Aorta (tissue), 5 donors: ENCODE results near the gene USP37. TPM values are rescaled to one million over a fixed set of nuclear protein-coding genes. Genes with fewer than 3 reads are reported as not detected.
A peak's percentile ranks its signal among the peaks of the same experiment; 100 is the strongest.

ENCODE experiments used
- ATAC-seq: fragments of 200-7000 bp; cut with Tn5 transposase; one replicate; pipeline ENCODE4 v1.9.1; 2022; ENCODE audit warnings: moderate library complexity; ENCODE audit not compliant: low FRiP score
- DNase-seq, 2 donors: peaks; one replicate each; pipeline ENCODE4 v3.0.0-alpha.2; 2020
- H3K27ac ChIP-seq, 2 donors: one replicate each; pipeline ENCODE4 v1.5.1; 2013; ENCODE audit warnings: low read length in 2 of 2, mild to moderate bottlenecking in 2 of 2, moderate library complexity in 2 of 2, control low read depth in 1 of 2, inconsistent platforms in 1 of 2, low read depth in 1 of 2
- H3K27me3 ChIP-seq, 2 donors: one replicate each; pipeline ENCODE4 v1.6.1; 2013; ENCODE audit warnings: control low read depth in 1 of 2, low read length in 1 of 2, mild to moderate bottlenecking in 1 of 2, moderate library complexity in 1 of 2; ENCODE audit not compliant: insufficient read depth in 2 of 2, control insufficient read depth in 1 of 2
- H3K36me3 ChIP-seq, 2 donors: one replicate each; pipeline ENCODE4 v1.6.1; 2013; ENCODE audit warnings: control low read depth in 1 of 2, low read length in 1 of 2, mild to moderate bottlenecking in 1 of 2; ENCODE audit not compliant: insufficient read depth in 2 of 2, control insufficient read depth in 1 of 2
- H3K4me1 ChIP-seq, 2 donors: one replicate each; pipeline ENCODE4 v1.6.1; 2013; ENCODE audit warnings: low read length in 2 of 2, control low read depth in 1 of 2, mild to moderate bottlenecking in 1 of 2, moderate library complexity in 1 of 2; ENCODE audit not compliant: insufficient read depth in 2 of 2, control insufficient read depth in 1 of 2
- H3K4me3 ChIP-seq, 2 donors: one replicate each; pipeline ENCODE4 v1.5.1; 2013; ENCODE audit warnings: low read length in 2 of 2, control low read depth in 1 of 2, mild to moderate bottlenecking in 1 of 2
- H3K9me3 ChIP-seq: one replicate; pipeline ENCODE4 v1.6.1; 2013; ENCODE audit warnings: mild to moderate bottlenecking, low read length; ENCODE audit not compliant: control insufficient read depth
- WGBS, 2 donors: extraction: QIAGEN DNeasy Blood & Tissue Kit; methylation state at CpG; one replicate each; pipeline ENCODE4 v1.1.7; 2013; 5-methylcytosine and 5-hydroxymethylcytosine counted together
- intact Hi-C, 2 donors: fragments of 100-400 bp; cut with DNase I; formaldehyde crosslinking; loops; one replicate each; pipeline versions ENCODE4 v1.14.2 to v1.15.0; 2022
- long read RNA-seq, 2 donors: library from polyadenylated mRNA; unstranded; transcript quantifications; one replicate each; pipeline ENCODE4 v2.0.0, GENCODE V29; 2020 to 2021
- polyA plus RNA-seq, 2 donors: library from polyadenylated mRNA; stranded (reverse); fragments of 200-250 nt; gene quantifications; one replicate each; pipeline ENCODE4 v1.2.3, GENCODE V29; 2013
- total RNA-seq, 2 donors: library from RNA; stranded (reverse); fragmentation: NEBNext Ultra II Directional; extraction: Animal tissue kit (Norgen Biotek cat#: 25700); gene quantifications; one replicate each; pipeline ENCODE4 v1.2.1, GENCODE V29; 2021
- donor health status: healthy with polysubstance abuse.
- donor health status: Bipolar disorder and iron deficiency.
- donor health status: DM: no; HTN: no; CAD: no.
- donor health status: DM: no; HTN: no; CAD: no.
- donor health status: DM: yes; HTN: yes; CAD: no.

USP37 gene, protein sequence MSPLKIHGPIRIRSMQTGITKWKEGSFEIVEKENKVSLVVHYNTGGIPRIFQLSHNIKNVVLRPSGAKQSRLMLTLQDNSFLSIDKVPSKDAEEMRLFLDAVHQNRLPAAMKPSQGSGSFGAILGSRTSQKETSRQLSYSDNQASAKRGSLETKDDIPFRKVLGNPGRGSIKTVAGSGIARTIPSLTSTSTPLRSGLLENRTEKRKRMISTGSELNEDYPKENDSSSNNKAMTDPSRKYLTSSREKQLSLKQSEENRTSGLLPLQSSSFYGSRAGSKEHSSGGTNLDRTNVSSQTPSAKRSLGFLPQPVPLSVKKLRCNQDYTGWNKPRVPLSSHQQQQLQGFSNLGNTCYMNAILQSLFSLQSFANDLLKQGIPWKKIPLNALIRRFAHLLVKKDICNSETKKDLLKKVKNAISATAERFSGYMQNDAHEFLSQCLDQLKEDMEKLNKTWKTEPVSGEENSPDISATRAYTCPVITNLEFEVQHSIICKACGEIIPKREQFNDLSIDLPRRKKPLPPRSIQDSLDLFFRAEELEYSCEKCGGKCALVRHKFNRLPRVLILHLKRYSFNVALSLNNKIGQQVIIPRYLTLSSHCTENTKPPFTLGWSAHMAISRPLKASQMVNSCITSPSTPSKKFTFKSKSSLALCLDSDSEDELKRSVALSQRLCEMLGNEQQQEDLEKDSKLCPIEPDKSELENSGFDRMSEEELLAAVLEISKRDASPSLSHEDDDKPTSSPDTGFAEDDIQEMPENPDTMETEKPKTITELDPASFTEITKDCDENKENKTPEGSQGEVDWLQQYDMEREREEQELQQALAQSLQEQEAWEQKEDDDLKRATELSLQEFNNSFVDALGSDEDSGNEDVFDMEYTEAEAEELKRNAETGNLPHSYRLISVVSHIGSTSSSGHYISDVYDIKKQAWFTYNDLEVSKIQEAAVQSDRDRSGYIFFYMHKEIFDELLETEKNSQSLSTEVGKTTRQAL
- total RNA-seq (10 to 100 TPM; 13.6 to 22.2 TPM), polyA plus RNA-seq (1 to 10 TPM; 1.5 to 2.0 TPM)
- long read RNA-seq, donor 1, partial matches to known transcripts, result 3 of 16 reads
- long read RNA-seq, donor 1, other reads (novel, unspliced or antisense), result 13 of 16 reads
- long read RNA-seq, donor 2, full-length matches to known transcripts, result 2 of 8 reads
- long read RNA-seq, donor 2, partial matches to known transcripts, result 1 of 8 reads
- long read RNA-seq, donor 2, other reads (novel, unspliced or antisense), result 5 of 8 reads

DNA sequence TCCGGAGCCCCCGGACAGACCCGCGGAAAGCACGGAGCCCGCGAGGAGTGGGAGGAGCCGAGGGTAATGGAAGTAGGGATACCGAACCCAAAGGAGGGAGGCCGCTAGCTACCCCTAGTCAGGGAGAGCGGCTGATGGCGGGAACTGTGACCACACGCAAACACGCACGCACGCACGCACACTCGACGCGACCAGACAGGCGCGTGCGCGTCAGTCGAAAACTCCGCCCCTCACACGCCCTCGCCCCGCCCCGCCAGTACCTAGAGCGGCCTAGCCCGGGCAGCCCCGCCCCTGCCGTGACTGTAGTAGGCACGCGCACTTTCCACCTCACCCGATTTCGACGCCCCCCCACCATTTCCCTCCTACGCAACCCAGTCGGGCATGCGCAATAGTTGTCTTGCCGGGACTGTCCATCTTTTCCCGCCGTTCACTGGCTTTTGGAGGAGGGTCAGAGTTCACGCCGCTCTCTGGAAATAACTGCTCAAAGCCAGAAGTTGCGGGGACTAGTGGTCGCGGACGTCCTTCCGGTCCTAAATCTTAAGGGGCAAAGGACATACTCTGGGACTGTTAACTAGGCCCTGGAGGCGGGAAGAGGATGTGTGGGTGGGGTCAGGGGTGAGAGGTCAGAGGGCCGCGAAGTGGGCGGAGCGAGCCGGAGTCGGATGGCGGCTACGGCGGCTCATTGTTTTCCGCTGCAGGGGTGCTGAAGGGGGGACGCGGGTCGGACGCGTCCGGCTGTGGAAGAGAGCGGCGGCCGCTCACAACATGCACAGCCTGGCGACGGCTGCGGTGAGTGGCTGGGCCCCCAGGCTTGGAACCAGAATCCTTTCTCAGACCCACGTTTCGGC, at the start of gene USP37, which contains the start of gene CNOT9:
Gene USP37 (minus strand): TSS at position 162 of the 848 bp plus-strand sequence. CDS start 9,698 bp downstream, outside the sequence.
Gene CNOT9 (plus strand): TSS at position 650 of the 848 bp plus-strand sequence. CDS start 116 bp downstream, at position 766.
- DNase-seq (peak; percentile 100), ATAC-seq (peak; percentile 100)
- Histone ChIP-seq H3K27ac (peak within 1 kb of the TSS; percentile 2 to 82), H3K4me1 (no peaks in the 10 kb centered on the region), H3K27me3 (no peaks in the 10 kb centered on the region), H3K36me3 (no peaks in the 10 kb centered on the region), H3K4me3 (peak within 1 kb of the TSS; percentile 63 to 80), H3K9me3 (no peaks in the 10 kb centered on the region)
- 0 to 1% methylated on average over 77 of the region's 77 CpGs for whole genome bisulfite sequencing, 2 donors
- intact Hi-C loops, result loop anchor here in 1 of 2 donors (2.0 to 10.0 kb wide), 2 partner anchors 162 to 304 kb away; partner anchors contain the start of gene GPBAR1

- H3K27ac ChIP-seq, result no peak overlapping the region
- no peak for ATAC-seq
- no peaks in the 10 kb centered on the region for H3K9me3 ChIP-seq
- H3K27me3 ChIP-seq, result no peaks in the 10 kb centered on the region
- WGBS, 2 donors, result 73 to 75% methylated on average over 6 of the region's 6 CpGs
- no peak for DNase-seq
- H3K4me3 ChIP-seq, result no peak overlapping the region
- no peaks in the 10 kb centered on the region for H3K36me3 ChIP-seq
- H3K4me1 ChIP-seq, result no peaks in the 10 kb centered on the region
- intact Hi-C loops, result no loop called here
These were observed 47.7 kb upstream of the USP37 start for GRCh38 chr2:218615868-218616315.

DNA sequence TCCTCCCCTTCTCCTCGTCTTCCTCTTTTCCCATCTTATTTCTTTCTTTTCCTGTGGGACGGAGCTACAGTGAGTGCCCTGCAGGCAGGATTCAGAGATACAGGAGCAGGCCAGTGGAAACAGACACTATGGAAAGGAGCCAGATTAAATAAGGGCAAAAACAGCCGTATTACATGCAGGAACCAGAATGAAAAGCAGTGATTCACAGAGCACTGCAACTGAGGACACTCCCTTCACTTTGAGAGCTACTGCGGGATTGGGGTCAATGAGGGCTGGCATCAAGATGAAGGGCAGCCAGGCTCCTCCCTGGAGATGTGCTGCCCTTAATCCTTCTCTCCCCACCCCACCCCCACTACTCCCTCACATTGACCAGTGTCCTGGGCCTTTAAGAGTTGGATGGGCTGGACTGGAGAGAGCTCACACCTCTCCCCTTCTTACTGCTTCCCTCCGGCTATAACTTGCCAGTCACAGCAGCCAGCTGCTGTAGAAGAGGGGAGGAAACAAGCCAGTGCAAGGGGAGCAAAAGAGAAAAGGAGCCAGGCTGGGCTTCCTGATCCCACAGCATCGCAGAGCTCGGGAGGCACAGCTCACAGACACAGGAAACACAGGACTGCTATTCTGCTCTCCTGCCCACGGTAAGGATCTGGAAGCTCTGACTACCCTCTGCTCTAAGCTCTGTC, 39.4 kb upstream of the USP37 start, which contains the start of gene PLCD4:
Gene PLCD4 (plus strand): TSS at position 464 of the 680 bp plus-strand sequence. CDS start 7,841 bp downstream, outside the sequence.
- H3K9me3 ChIP-seq, result no peaks in the 10 kb centered on the region
- H3K4me1 ChIP-seq, result no peaks in the 10 kb centered on the region
- H3K27me3 ChIP-seq, result no peaks in the 10 kb centered on the region
- no peaks in the 10 kb centered on the region for H3K36me3 ChIP-seq
- ATAC-seq (peak; percentile 63), DNase-seq (peak in 1 of 2 donors; percentile 51)
- WGBS, 2 donors, result 2 to 4% methylated on average over 8 of the region's 8 CpGs
- H3K4me3 ChIP-seq, result no peak within 1 kb of the TSS
- H3K27ac ChIP-seq, result peak within 1 kb of the TSS in 1 of 2 donors; percentile 19
- intact Hi-C loops, result no loop called here

- H3K36me3 ChIP-seq, result no peaks in the 10 kb centered on the region
- WGBS, 2 donors, result 79 to 82% methylated on average over 2 of the region's 2 CpGs
- no peaks in the 10 kb centered on the region for H3K9me3 ChIP-seq
- no peak overlapping the region for H3K27ac ChIP-seq
- no peaks in the 10 kb centered on the region for H3K4me1 ChIP-seq
- intact Hi-C loops, result no loop called here
- DNase-seq (no peak), ATAC-seq (no peak)
- no peaks in the 10 kb centered on the region for H3K27me3 ChIP-seq
- no peak overlapping the region for H3K4me3 ChIP-seq
These were observed 37.3 kb upstream of the USP37 start for GRCh38 chr2:218605432-218605831.

DNA sequence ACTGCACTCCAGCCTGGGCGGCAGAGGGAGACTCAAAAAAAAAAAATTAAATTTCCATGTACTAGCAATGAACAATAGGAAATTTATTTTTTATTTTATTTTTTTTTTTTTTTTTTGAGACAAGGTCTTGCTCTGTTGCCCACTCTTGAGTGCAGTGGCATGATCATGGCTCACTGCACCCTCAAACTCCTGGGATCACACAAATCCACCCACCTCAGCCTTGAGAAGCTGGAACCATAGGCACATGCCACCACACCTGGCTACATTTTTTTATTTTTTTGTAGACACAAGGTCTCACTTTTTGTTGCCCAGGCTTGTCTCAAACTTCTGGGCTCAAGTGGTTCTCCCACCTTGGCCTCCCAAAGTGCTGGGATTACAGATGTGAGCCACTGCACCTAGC, 17.4 kb upstream of the USP37 start:
- no peaks in the 10 kb centered on the region for H3K27me3 ChIP-seq
- no peak overlapping the region for H3K4me3 ChIP-seq
- H3K4me1 ChIP-seq, result no peaks in the 10 kb centered on the region
- no peak for DNase-seq
- no peak for ATAC-seq
- WGBS, 2 donors, result 97 to 100% methylated on average over 1 of the region's 1 CpG
- no peak overlapping the region for H3K27ac ChIP-seq
- intact Hi-C loops, result no loop called here
- H3K9me3 ChIP-seq, result no peaks in the 10 kb centered on the region
- peaks cover 4 to 7% of the 10 kb centered on the region in 2 donors for H3K36me3 ChIP-seq

DNA sequence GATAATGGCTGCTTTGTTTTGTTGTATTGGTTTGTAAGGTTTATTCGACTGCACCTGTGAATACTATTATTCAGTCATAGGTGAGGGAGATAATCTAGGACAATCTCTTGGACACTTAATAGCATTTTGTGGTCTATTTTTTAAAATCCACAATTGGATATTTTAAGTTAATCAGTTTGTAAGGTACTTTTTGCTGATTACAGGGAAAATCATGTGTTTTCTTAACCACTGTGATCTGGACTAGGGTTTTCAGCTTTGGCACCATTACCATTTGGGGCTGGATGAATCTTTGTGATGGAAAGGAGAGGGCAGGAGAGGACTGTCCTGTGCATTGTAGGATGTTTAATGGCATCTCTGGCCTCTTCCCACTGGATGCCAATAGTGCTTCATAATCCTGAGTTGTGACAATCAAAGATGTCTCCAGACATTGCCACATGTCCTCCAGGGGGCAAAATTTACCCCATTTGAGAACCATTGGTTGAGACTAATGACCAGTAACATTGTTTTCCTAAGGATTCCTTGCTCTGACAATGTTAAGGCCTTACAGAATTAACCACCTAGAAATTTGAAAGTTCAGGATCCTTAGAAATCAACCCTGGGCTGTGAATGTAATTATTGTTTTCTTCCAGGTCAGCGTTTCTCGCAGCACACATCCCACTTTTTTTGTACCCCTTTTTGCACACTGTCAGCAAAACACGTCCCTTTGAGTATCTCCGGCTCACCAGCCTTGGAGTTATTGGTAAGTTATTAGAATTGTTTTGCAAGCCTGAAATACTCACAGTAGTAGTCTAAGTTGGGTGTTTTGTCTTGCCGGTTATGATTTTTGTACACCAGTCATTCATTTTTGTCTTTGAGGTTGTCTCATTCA, 16.1 kb upstream of the USP37 start:
- intact Hi-C loops, result no loop called here
- ATAC-seq, result no peak

GRCh38 chr2:218582076-218582475, 13.9 kb upstream of the USP37 start:
- intact Hi-C loops, result no loop called here
- Histone ChIP-seq H3K4me1 (no peaks in the 10 kb centered on the region), H3K27me3 (no peaks in the 10 kb centered on the region), H3K9me3 (no peaks in the 10 kb centered on the region), H3K27ac (no peak overlapping the region), H3K4me3 (no peak overlapping the region), H3K36me3 (peaks cover 4 to 7% of the 10 kb centered on the region in 2 donors)
- 94 to 97% methylated on average over 7 of the region's 7 CpGs for WGBS, 2 donors
- DNase-seq, result no peak
- ATAC-seq, result no peak

More for the DNA sequence above, 16.1 kb upstream of the USP37 start:
- Histone ChIP-seq H3K4me1 (no peaks in the 10 kb centered on the region), H3K27ac (no peak overlapping the region), H3K9me3 (no peaks in the 10 kb centered on the region), H3K27me3 (no peaks in the 10 kb centered on the region), H3K4me3 (no peak overlapping the region), H3K36me3 (peaks cover 4 to 7% of the 10 kb centered on the region in 2 donors)
- DNase-seq, result no peak
- 91 to 95% methylated on average over 6 of the region's 6 CpGs for WGBS, 2 donors
